Activated effector memory CD4-positive, alpha-beta T cell treated with Interleukin-2 at 50 U/mL for 16 hours (primary cell): ENCODE results near the gene PLLP.
"Not testable (repeated sequence)": the region's sequence is repeated elsewhere in the genome, so short reads cannot be mapped to it uniquely, and the experiment has no call there.

Experiments
- DNase-seq: peaks from one replicate; pipeline ENCODE4 v3.0.0-alpha.2; 2020

Gene PLLP

GRCh38 chr16:57271063-57271345 lies 13.5 kb downstream of the PLLP start:
- DNase-seq, result no peak

GRCh38 chr16:57270221-57271062 lies 14.0 kb downstream of the PLLP start:
- DNase-seq, result no peak

- no peak for DNase-seq
These were observed 15.4 kb downstream of the PLLP start for GRCh38 chr16:57268804-57269800.

GRCh38 chr16:57267343-57267742 lies 17.1 kb downstream of the PLLP start:
- DNase-seq, result not testable (repeated sequence)

GRCh38 chr16:57266531-57267260 lies 17.8 kb downstream of the PLLP start:
- peak; percentile 26 for DNase-seq

GRCh38 chr16:57265850-57266530 lies 18.5 kb downstream of the PLLP start:
- no peak for DNase-seq

- no peak for DNase-seq
These were observed 19.5 kb downstream of the PLLP start for GRCh38 chr16:57264950-57265371.

- DNase-seq, result no peak
These were observed 20.1 kb downstream of the PLLP start for GRCh38 chr16:57264381-57264780.

- DNase-seq, result no peak
These were observed 20.7 kb downstream of the PLLP start for GRCh38 chr16:57263541-57264351.

- DNase-seq, result no peak
These were observed 21.5 kb downstream of the PLLP start for GRCh38 chr16:57262841-57263540.

- DNase-seq, result no peak
These were observed 22.7 kb downstream of the PLLP start for GRCh38 chr16:57261806-57262205.

- no peak for DNase-seq
These were observed 24.1 kb downstream of the PLLP start for GRCh38 chr16:57260294-57260929.

GRCh38 chr16:57258910-57259475 lies 25.5 kb downstream of the PLLP start:
- DNase-seq, result no peak

- DNase-seq, result no peak
These were observed 26.1 kb downstream of the PLLP start for GRCh38 chr16:57258226-57258909.

- no peak for DNase-seq
These were observed 26.9 kb downstream of the PLLP start for GRCh38 chr16:57257455-57258070.

- DNase-seq, result no peak
These were observed 27.7 kb downstream of the PLLP start for GRCh38 chr16:57256601-57257395.

- no peak for DNase-seq
These were observed 28.6 kb downstream of the PLLP start for GRCh38 chr16:57255686-57256415.
